Measurements from ENCODE around the gene ASIC4. TPM values are rescaled to one million over a fixed set of nuclear protein-coding genes. Genes with fewer than 3 reads are reported as not detected.

The ASIC4 gene
- total and polyA plus RNA-seq, 12 donors, result 0.15 to 16.3 (median 1.1) TPM; not detected in 4

DNA sequence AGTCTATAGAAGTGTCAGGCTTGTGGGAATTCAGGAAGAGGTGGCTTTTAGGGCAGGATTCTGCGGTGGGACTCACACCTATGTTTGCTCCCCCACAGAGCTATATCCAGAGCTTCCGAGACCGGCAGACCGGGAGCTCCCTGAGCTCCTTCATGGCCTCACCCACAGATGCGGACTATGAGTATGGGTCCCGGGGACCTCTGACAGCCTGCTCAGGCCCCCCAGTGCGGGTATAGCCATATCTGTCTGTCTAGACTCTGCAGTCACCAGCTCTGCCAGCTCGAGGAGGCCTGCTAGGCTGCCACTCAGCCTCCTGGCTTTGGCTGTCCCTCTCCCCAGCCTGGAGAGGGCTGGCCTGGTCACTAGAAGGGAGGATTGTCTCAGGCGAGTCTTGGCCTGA is 35.3 kb downstream of the ASIC4 start:
- no peak for DNase-seq
- Histone ChIP-seq H3K4me1 (replicated peaks in 1 of 2) (peaks cover 14 to 16% of the 10 kb centered on the region in 2 donors), H3K27me3 (no peaks in the 10 kb centered on the region), H3K9me3 (replicated peaks in 1 of 3) (no peaks in the 10 kb centered on the region), H3K27ac (no peak overlapping the region), H3K36me3 (replicated peaks in 1 of 2) (no peaks in the 10 kb centered on the region), H3K4me3 (no peak overlapping the region)
- intact Hi-C loops (cut with DNase I), result no loop called here
- TF ChIP-seq, protein P1, sequence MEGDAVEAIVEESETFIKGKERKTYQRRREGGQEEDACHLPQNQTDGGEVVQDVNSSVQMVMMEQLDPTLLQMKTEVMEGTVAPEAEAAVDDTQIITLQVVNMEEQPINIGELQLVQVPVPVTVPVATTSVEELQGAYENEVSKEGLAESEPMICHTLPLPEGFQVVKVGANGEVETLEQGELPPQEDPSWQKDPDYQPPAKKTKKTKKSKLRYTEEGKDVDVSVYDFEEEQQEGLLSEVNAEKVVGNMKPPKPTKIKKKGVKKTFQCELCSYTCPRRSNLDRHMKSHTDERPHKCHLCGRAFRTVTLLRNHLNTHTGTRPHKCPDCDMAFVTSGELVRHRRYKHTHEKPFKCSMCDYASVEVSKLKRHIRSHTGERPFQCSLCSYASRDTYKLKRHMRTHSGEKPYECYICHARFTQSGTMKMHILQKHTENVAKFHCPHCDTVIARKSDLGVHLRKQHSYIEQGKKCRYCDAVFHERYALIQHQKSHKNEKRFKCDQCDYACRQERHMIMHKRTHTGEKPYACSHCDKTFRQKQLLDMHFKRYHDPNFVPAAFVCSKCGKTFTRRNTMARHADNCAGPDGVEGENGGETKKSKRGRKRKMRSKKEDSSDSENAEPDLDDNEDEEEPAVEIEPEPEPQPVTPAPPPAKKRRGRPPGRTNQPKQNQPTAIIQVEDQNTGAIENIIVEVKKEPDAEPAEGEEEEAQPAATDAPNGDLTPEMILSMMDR (IDR thresholded peaks at IDR 0.05), result no peak
- TF ChIP-seq POLR2A (IDR thresholded peaks at IDR 0.05), result no peak
- 91 to 100% (median 93%) methylated on average over 1 to 9 of the region's 9 CpGs for WGBS, 4 donors

DNA sequence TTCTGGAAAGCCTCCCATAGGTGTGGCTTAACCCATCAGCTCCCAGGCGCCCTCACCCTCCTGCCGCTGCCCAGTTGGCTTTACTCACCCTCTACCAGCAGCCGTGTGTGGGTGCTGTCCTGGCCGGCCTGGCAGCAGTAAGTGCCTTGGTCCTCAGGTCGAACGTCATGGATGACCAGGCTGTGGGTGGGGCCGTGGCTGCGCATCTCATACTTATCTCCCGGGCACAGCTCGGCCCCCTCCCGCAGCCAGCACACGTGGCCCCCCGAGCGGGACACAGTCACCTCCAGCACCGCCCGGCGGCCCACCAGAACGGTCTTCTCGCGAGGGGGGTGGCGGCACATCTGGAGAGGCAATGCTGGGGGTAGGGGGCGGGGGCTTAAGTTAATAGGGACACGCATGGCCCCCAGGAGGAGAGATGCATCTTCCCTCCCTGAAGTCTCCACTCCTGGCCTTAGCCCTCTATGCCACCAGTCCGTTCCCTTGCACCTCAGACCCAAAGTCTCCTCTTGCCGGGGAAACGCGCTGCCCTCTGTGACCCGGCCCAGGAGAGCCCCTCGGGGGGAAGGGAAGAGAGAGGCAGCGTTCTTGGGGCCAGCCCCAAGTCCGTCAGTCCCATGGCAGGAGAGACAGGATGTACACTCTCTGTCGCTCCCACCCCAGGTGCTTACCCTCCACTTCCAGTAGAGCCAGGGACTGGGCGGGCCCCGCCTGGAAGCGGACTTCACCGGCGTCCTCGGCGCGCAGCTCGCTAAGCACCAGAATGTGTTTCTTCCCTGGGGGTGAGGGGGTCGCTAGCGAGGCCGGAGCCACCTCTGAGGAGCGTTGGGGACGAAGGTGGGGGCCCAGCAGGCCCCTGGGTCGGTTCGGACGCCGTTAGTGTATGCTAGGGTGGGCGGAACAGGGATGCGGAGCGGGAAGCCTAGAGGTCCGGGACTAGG is 37.4 kb downstream of the ASIC4 start:
- DNase-seq, result peak; percentile 49 to 93 (median 64)
- TF ChIP-seq, protein P1 (IDR thresholded peaks at IDR 0.05), result no peak
- peak in 1 of 2 donors; percentile 39 for TF ChIP-seq POLR2A (IDR thresholded peaks at IDR 0.05)
- no peaks in the 10 kb centered on the region for H3K27me3 ChIP-seq
- H3K36me3 ChIP-seq (replicated peaks in 1 of 2), result no peaks in the 10 kb centered on the region
- H3K4me1 ChIP-seq (replicated peaks in 1 of 2), result peaks cover 14 to 16% of the 10 kb centered on the region in 2 donors
- H3K27ac ChIP-seq, result peak overlapping the region in 3 of 5 donors; percentile 11 to 84 (median 76)
- H3K4me3 ChIP-seq, result peak overlapping the region in 2 of 4 donors; percentile 61 to 62
- WGBS, 4 donors, result 1 to 12% (median 10%) methylated on average over 5 to 54 of the region's 54 CpGs
- intact Hi-C loops (cut with DNase I), result no loop called here
- H3K9me3 ChIP-seq (replicated peaks in 1 of 3), result no peaks in the 10 kb centered on the region

DNA sequence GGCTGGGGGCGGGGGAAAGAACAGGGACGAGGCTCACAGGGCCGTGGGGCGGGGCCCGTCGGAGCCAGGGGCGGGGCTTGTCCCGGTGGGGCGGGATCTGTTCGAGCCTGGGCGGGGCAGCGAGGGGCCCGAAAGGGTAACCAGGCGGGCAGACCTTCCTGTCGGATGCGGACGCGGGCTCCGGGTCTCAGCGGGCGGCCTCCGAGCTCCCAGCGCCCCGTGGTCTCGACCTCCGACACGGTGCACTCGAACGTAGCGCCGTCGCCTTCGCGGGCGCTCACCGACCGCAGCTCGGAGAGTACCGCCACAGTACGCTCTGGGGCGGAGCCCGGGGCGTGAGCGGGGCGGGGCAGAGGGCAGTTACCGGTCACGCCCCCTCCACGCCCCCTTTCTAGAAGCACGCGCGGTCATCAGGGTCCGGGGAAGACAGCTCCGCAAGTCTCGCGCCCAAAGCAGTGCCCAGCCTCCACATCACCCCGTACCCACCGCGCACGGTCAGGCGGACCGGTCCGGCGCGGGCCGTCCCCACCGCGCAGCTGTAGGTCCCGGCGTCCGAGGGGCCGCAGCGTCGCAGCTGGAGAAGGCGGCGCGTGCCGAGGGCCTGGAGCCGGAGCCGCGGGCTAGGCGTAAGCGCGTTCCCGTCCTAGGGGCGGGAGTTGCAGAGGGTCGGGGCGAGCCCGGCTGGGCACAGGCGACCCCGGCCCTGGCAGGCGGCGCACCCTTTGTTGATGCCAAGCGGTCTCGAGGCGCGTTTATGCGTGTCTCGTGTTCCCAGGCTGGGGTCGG is 38.3 kb downstream of the ASIC4 start:
- WGBS, 4 donors, result 1% methylated on average over 30 to 99 of the region's 99 CpGs
- no peaks in the 10 kb centered on the region for H3K9me3 ChIP-seq (replicated peaks in 1 of 3)
- H3K4me1 ChIP-seq (replicated peaks in 1 of 2), result peaks cover 14 to 16% of the 10 kb centered on the region in 2 donors
- DNase-seq, result peak; percentile 77 to 95 (median 91)
- TF ChIP-seq, protein P1 (IDR thresholded peaks at IDR 0.05), result no peak
- TF ChIP-seq POLR2A (IDR thresholded peaks at IDR 0.05), result peak in 1 of 2 donors; percentile 34
- peak overlapping the region in 2 of 5 donors; percentile 76 to 84 for H3K27ac ChIP-seq
- H3K4me3 ChIP-seq, result peak overlapping the region in 2 of 4 donors; percentile 61 to 62
- H3K36me3 ChIP-seq (replicated peaks in 1 of 2), result no peaks in the 10 kb centered on the region
- H3K27me3 ChIP-seq, result no peaks in the 10 kb centered on the region
- intact Hi-C loops (cut with DNase I), result no loop called here

DNA sequence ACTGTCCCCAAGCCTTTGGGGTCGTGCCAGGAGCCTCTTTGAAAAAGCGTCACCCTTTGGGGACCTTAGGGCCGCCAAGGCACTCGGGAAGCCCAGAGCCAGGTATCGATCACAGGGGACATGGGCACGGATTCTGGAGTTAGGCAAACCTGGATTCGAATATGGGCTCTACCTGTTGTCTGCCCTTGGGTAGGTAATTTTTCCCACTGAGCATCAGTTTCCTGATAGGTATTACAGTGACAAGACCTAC is 38.8 kb downstream of the ASIC4 start:
- Histone ChIP-seq H3K27ac (peak overlapping the region in 1 of 5 donors; percentile 76), H3K9me3 (replicated peaks in 1 of 3) (no peaks in the 10 kb centered on the region)

More for the DNA sequence above, 38.8 kb downstream of the ASIC4 start:
- DNase-seq, result no peak
- H3K4me1 ChIP-seq (replicated peaks in 1 of 2), result peaks cover 14 to 16% of the 10 kb centered on the region in 2 donors
- no peak for TF ChIP-seq POLR2A (IDR thresholded peaks at IDR 0.05)
- TF ChIP-seq, protein P1 (IDR thresholded peaks at IDR 0.05), result no peak
- H3K36me3 ChIP-seq (replicated peaks in 1 of 2), result no peaks in the 10 kb centered on the region
- WGBS, 4 donors, result 17 to 29% (median 20%) methylated on average over 6 to 7 of the region's 7 CpGs
- peak overlapping the region in 2 of 4 donors; percentile 61 to 62 for H3K4me3 ChIP-seq
- no peaks in the 10 kb centered on the region for H3K27me3 ChIP-seq
- intact Hi-C loops (cut with DNase I), result no loop called here

Measured in adrenal gland (tissue), 12 donors.